IMR-90 (cell line): Measurements from ENCODE around the gene ISG20L2. TPM values are rescaled to one million over a fixed set of nuclear protein-coding genes. Genes with fewer than 3 reads are reported as not detected.

ENCODE experiments used
- ATAC-seq: fragments of 200-7000 bp; cut with Tn5 transposase; 2 replicates; pipeline ENCODE4 v1.9.1; 2020; ENCODE audit warnings: low read depth, mild to moderate bottlenecking, moderate library complexity
- Bru-seq: library from RNA; stranded (reverse); fragments of 400-500 nt; gene quantifications from one replicate; lab custom pipeline; 2021; lab: Mats Ljungman, UMichigan
- BruChase-seq, 2 experiments: library from RNA; stranded (reverse); fragments of 400-500 nt; gene quantifications; one replicate each; lab custom pipeline; 2021; lab: Mats Ljungman, UMichigan
- BruUV-seq: library from RNA; stranded (reverse); fragments of 400-500 nt; replicated peaks from 2 replicates; lab custom pipeline; 2021; lab: Mats Ljungman, UMichigan
- CTCF ChIA-PET: fragments of 300-600 bp; formaldehyde crosslinking; extraction: SDS; loops from one replicate; lab custom pipeline; 2021; ENCODE audit warnings: antibody characterized with exemption; lab: Yijun Ruan, JAX
- POLR2A ChIA-PET: fragments of 300-600 bp; sonication (Branson Sonifier 250); formaldehyde crosslinking; loops from one replicate; lab custom pipeline; 2022; ENCODE audit warnings: antibody characterized with exemption; ENCODE audit not compliant: unreplicated experiment; lab: Charles Lee
- DNase-seq: peaks from one replicate; pipeline ENCODE4 v3.0.0; 2013
- H2AFZ ChIP-seq: replicated peaks from 2 replicates; pipeline ENCODE3; 2013; ENCODE audit warnings: low read length, mild to moderate bottlenecking; ENCODE audit not compliant: poor library complexity
- H2AK5ac ChIP-seq: 2 replicates; pipeline ENCODE4 v1.6.1; 2013; ENCODE audit warnings: low read depth, low read length, inconsistent platforms
- H2AK9ac ChIP-seq: replicated peaks from 2 replicates; pipeline ENCODE3; 2013; ENCODE audit warnings: mild to moderate bottlenecking, low read depth, low read length, moderate library complexity; ENCODE audit not compliant: poor library complexity
- H2BK120ac ChIP-seq: 2 replicates; pipeline ENCODE4 v1.6.1; 2013; ENCODE audit warnings: low read depth, low read length, inconsistent platforms
- H2BK15ac ChIP-seq: 3 replicates; pipeline ENCODE4 v1.6.1; 2013; ENCODE audit warnings: low read depth, low read length, inconsistent platforms
- H2BK20ac ChIP-seq: 2 replicates; pipeline ENCODE4 v1.6.1; 2013; ENCODE audit warnings: low read depth, mild to moderate bottlenecking, inconsistent platforms, low read length, moderate library complexity
- H2BK5ac ChIP-seq: 2 replicates; pipeline ENCODE4 v1.6.1; 2013; ENCODE audit warnings: mild to moderate bottlenecking, low read depth, low read length, inconsistent platforms; ENCODE audit not compliant: poor library complexity, severe bottlenecking
- H3K14ac ChIP-seq: replicated peaks from 2 replicates; pipeline ENCODE4 v1.6.1; 2013; ENCODE audit warnings: low read depth, low read length, inconsistent platforms
- H3K18ac ChIP-seq: 2 replicates; pipeline ENCODE4 v1.6.1; 2013; ENCODE audit warnings: low read depth, low read length, control low read depth
- H3K23ac ChIP-seq: 2 replicates; pipeline ENCODE4 v1.6.1; 2013; ENCODE audit warnings: low read depth, low read length, inconsistent platforms
- H3K27ac ChIP-seq: 2 replicates; pipeline ENCODE4 v1.5.1; 2013; ENCODE audit warnings: mild to moderate bottlenecking, control low read depth, low read length; ENCODE audit not compliant: insufficient read depth
- H3K27me3 ChIP-seq: 2 replicates; pipeline ENCODE4 v1.6.1; 2013; ENCODE audit warnings: low read length; ENCODE audit not compliant: control insufficient read depth, insufficient read depth
- H3K36me3 ChIP-seq: 2 replicates; pipeline ENCODE4 v1.6.1; 2013; ENCODE audit warnings: low read length, mixed read lengths; ENCODE audit not compliant: control insufficient read depth, insufficient read depth
- H3K4ac ChIP-seq: 2 replicates; pipeline ENCODE4 v1.6.1; 2013; ENCODE audit warnings: low read depth, low read length, inconsistent platforms
- H3K4me1 ChIP-seq: 2 replicates; pipeline ENCODE4 v1.6.1; 2013; ENCODE audit warnings: low read length, mixed read lengths; ENCODE audit not compliant: control insufficient read depth, insufficient read depth
- H3K4me2 ChIP-seq: 2 replicates; pipeline ENCODE4 v1.6.1; 2013; ENCODE audit warnings: low read depth, mild to moderate bottlenecking, control low read depth, low read length, moderate library complexity
- H3K4me3 ChIP-seq: 2 replicates; pipeline ENCODE4 v1.5.1; 2013; ENCODE audit warnings: low read depth, mild to moderate bottlenecking, control low read depth, low read length, moderate library complexity; ENCODE audit not compliant: insufficient read depth
- H3K56ac ChIP-seq: 2 replicates; pipeline ENCODE4 v1.6.1; 2013; ENCODE audit warnings: low read length, inconsistent platforms; ENCODE audit not compliant: insufficient read depth; ENCODE audit errors: extremely low read depth
- H3K79me1 ChIP-seq, 2 experiments: 2 replicates each; pipeline ENCODE4 v1.6.1; 2013; ENCODE audit warnings: low read length in 2 of 2, inconsistent platforms in 1 of 2, low read depth in 1 of 2
- H3K9ac ChIP-seq: 2 replicates; pipeline ENCODE4 v1.6.1; 2013; ENCODE audit warnings: low read depth, low read length, control low read depth
- H3K9me1 ChIP-seq: 2 replicates; pipeline ENCODE4 v1.6.1; 2013; ENCODE audit warnings: low read length, inconsistent platforms; ENCODE audit not compliant: insufficient read depth
- H3K9me3 ChIP-seq: 2 replicates; pipeline ENCODE4 v1.6.1; 2013; ENCODE audit warnings: low read length; ENCODE audit not compliant: control insufficient read depth, insufficient read depth
- H4K20me1 ChIP-seq: 2 replicates; pipeline ENCODE4 v1.6.1; 2013; ENCODE audit warnings: low read length, inconsistent platforms; ENCODE audit not compliant: insufficient read depth
- H4K5ac ChIP-seq: 2 replicates; pipeline ENCODE4 v1.6.1; 2013; ENCODE audit warnings: mild to moderate bottlenecking, low read depth, low read length, control low read depth
- H4K8ac ChIP-seq, 2 experiments: 2 replicates each; pipeline ENCODE4 v1.6.1; 2013; ENCODE audit warnings: low read depth in 2 of 2, low read length in 2 of 2, control low read depth in 1 of 2, inconsistent platforms in 1 of 2
- H4K91ac ChIP-seq: 2 replicates; pipeline ENCODE4 v1.6.1; 2013; ENCODE audit warnings: low read depth, low read length, inconsistent platforms; ENCODE audit not compliant: insufficient read depth
- BHLHE40 ChIP-seq: fragments of 150-350 bp; IDR thresholded peaks from 2 replicates; pipeline ENCODE4 v1.6.1; 2016; ENCODE audit warnings: mild to moderate bottlenecking, low read depth, low read length
- CEBPB ChIP-seq: IDR thresholded peaks from 2 replicates; pipeline ENCODE4 v1.6.1; 2012; ENCODE audit warnings: low read depth, low read length, improper control_type of control experiment
- CHD1 ChIP-seq: IDR thresholded peaks from 2 replicates; pipeline ENCODE4 v1.6.1; 2012; ENCODE audit warnings: low read depth, low read length, improper control_type of control experiment
- CTCF ChIP-seq: conservative IDR thresholded peaks from 2 replicates; pipeline ENCODE4 v1.5.1; 2012; ENCODE audit warnings: mild to moderate bottlenecking, low read depth, low read length, improper control_type of control experiment
- ELK1 ChIP-seq: fragments of 150-350 bp; IDR thresholded peaks from 2 replicates; pipeline ENCODE4 v1.6.1; 2016; ENCODE audit warnings: low read depth, mild to moderate bottlenecking, low read length, moderate library complexity, borderline replicate concordance
- MAFK ChIP-seq: IDR thresholded peaks from 2 replicates; pipeline ENCODE4 v1.6.1; 2012; ENCODE audit warnings: low read depth, low read length, improper control_type of control experiment
- MAZ ChIP-seq: IDR thresholded peaks from 2 replicates; pipeline ENCODE4 v1.6.1; 2012; ENCODE audit warnings: low read depth, mild to moderate bottlenecking, low read length, improper control_type of control experiment, moderate library complexity, borderline replicate concordance
- MXI1 ChIP-seq: IDR thresholded peaks from 2 replicates; pipeline ENCODE4 v1.6.1; 2012; ENCODE audit warnings: low read depth, mild to moderate bottlenecking, low read length, moderate library complexity, borderline replicate concordance
- POLR2A ChIP-seq: IDR thresholded peaks from 2 replicates; pipeline ENCODE4 v1.6.1; 2012; ENCODE audit warnings: mild to moderate bottlenecking, low read depth, low read length
- RAD21 ChIP-seq: IDR thresholded peaks from 2 replicates; pipeline ENCODE4 v1.6.1; 2012; ENCODE audit warnings: low read length, improper control_type of control experiment
- RCOR1 ChIP-seq: IDR thresholded peaks from 2 replicates; pipeline ENCODE4 v1.6.1; 2012; ENCODE audit warnings: mild to moderate bottlenecking, low read length, improper control_type of control experiment; ENCODE audit not compliant: insufficient replicate concordance
- WGBS, 2 experiments: methylation state at CpG; one replicate each; pipeline versions ENCODE4 v1.1.5 to v1.1.7; 2013; ENCODE audit warnings: missing lambda C conversion rate in 2 of 2; ENCODE audit not compliant: insufficient read length in 1 of 2; ENCODE audit errors: extremely low coverage in 2 of 2; 5-methylcytosine and 5-hydroxymethylcytosine counted together
- dilution Hi-C: fragments of 300-500 bp; cut with HindIII; formaldehyde crosslinking; loops from one replicate; pipeline ENCODE4 v1.14.3; 2018; ENCODE audit warnings: low sequenced_read_pairs; ENCODE audit not compliant: unreplicated experiment
- in situ Hi-C: fragments of 300-500 bp; cut with MboI; formaldehyde crosslinking; loops from 3 replicates; pipeline ENCODE4 v1.14.3; 2019; ENCODE audit warnings: low sequenced_read_pairs, inconsistent platforms, mixed read lengths
- intact Hi-C: fragments of 100-400 bp; cut with micrococcal nuclease; formaldehyde crosslinking; loops from 2 replicates; pipeline ENCODE4 v1.10.0; 2022
- long read RNA-seq: library from polyadenylated mRNA; unstranded; transcript quantifications from one replicate; pipeline ENCODE4 v2.0.0, GENCODE V29; 2021; ENCODE audit not compliant: unreplicated experiment
- polyA plus RNA-seq, 3 experiments: library from polyadenylated mRNA; depleted of rRNA; stranded (reverse); fragments of >200 nt; gene quantifications; 2 replicates each; pipeline ENCODE4 v1.2.3, GENCODE V29; 2012; ENCODE audit warnings: low replicate concordance in 1 of 3
- total RNA-seq: library from RNA; depleted of rRNA; stranded (reverse); fragments of >200 nt; gene quantifications from 2 replicates; pipeline ENCODE4 v1.2.3, GENCODE V29; 2012; rRNA removed

ISG20L2 gene
- total RNA-seq (13.6 and 17.0 TPM in 2 replicates), polyA plus RNA-seq (2012; rRNA removed) (27.2 and 27.3 TPM in 2 replicates), Bru-seq, nascent RNA (percentile 85 among the genes with signal in this experiment), BruChase-seq, experiment 1, labeled RNA remaining after a 6-hour chase (percentile 90 among the genes with signal in this experiment), BruChase-seq, experiment 2, labeled RNA remaining after a 2-hour chase (percentile 93 among the genes with signal in this experiment)
- 11.1 and 15.5 TPM in 2 replicates for polyA plus RNA-seq (2012; cell fraction: cytosol; rRNA removed)
- 9.0 and 15.3 TPM in 2 replicates for polyA plus RNA-seq (2012; cell fraction: nucleus; rRNA removed; ENCODE audit: low replicate concordance)
- long read RNA-seq, transcript ISG20L2-202 (4 exons, 2,310 nt), result minor isoform, 9 of 34 reads
- long read RNA-seq, transcript ISG20L2-201 (3 exons, 3,303 nt), result major isoform, 19 of 34 reads
- long read RNA-seq, partial matches to known transcripts, result 0 of 34 reads
- long read RNA-seq, other reads (novel, unspliced or antisense), result 5 of 34 reads

- POLR2A ChIA-PET, result interaction anchor here (0.6 to 1.4 kb wide), 4 partner anchors 12 to 166 kb away, joined by 3 to 5 read pairs (median 3); partner anchors contain the start of gene MRPL24
- in situ Hi-C loops, result no loop called here
- TF ChIP-seq MXI1 (peak; percentile 63; the same call in 1 of the 2 replicates), MAFK (no peak), ELK1 (no peak), POLR2A (peak; percentile 89), BHLHE40 (peak; percentile 100), CEBPB (peak; percentile 42), RCOR1 (no peak), CHD1 (no peak), MAZ (peak; percentile 79; the same call in 1 of the 2 replicates), RAD21 (no peak), CTCF (no peak)
Measured at GRCh38 chr1:156728599-156729462, at the start of gene ISG20L2. Gene ISG20L2, minus strand, starts transcription at chr1:156728766. Its CDS starts 1,114 bp downstream, at chr1:156727652.

More at GRCh38 chr1:156728599-156729462, at the start of gene ISG20L2:
- DNase-seq (peak; percentile 99), ATAC-seq (peak; percentile 92)
- WGBS, 2 experiments, result 0% methylated on average over 6 of the region's 57 CpGs; no CpG with 5 or more reads in 1 of the 2 experiments
- peak within 1 kb of the TSS; percentile 99 for H3K4ac ChIP-seq
- H4K20me1 ChIP-seq, result peaks cover 31% of the 10 kb centered on the region
- H3K4me2 ChIP-seq, result peak within 1 kb of the TSS; percentile 98
- peak within 1 kb of the TSS; percentile 90 for H4K5ac ChIP-seq
- H3K56ac ChIP-seq, result peak within 1 kb of the TSS; percentile 92
- H3K27ac ChIP-seq, result peak within 1 kb of the TSS; percentile 94
- peak within 1 kb of the TSS; percentile 64 for H3K18ac ChIP-seq
- H2AK9ac ChIP-seq, result peak within 1 kb of the TSS; percentile 98
- no peaks in the 10 kb centered on the region for H3K27me3 ChIP-seq
- peak within 1 kb of the TSS; percentile 99 for H3K14ac ChIP-seq
- peak within 1 kb of the TSS; percentile 97 for H2AFZ ChIP-seq
- H3K23ac ChIP-seq, result peak within 1 kb of the TSS; percentile 99
- peaks cover 8% of the 10 kb centered on the region; the same call in 1 of the 2 replicates for H3K9me1 ChIP-seq
- peaks cover 19% of the 10 kb centered on the region for H3K36me3 ChIP-seq
- peak within 1 kb of the TSS; percentile 60 for H2BK120ac ChIP-seq
- peak within 1 kb of the TSS; percentile 17; the same call in 1 of the 3 replicates for H2BK15ac ChIP-seq
- dilution Hi-C loops (no loop called here), intact Hi-C loops (loop anchor here (10.0 kb wide), 2 partner anchors 196 to 224 kb away; partner anchors contain the start of genes LRRC71 and MEF2D)
- CTCF ChIA-PET, result interaction anchor here (3.7 to 6.3 kb wide), 2 partner anchors 39 to 132 kb away, joined by 28 to 104 read pairs; partner anchors contain the start of gene NTRK1
- TSS peak; percentile 82 for BruUV-seq
- H3K79me1 ChIP-seq, result peaks cover 28 to 57% of the 10 kb centered on the region in 2 experiments
- H3K4me3 ChIP-seq, result peak within 1 kb of the TSS; percentile 60
- peak within 1 kb of the TSS; percentile 98 for H2AK5ac ChIP-seq
- peak within 1 kb of the TSS; percentile 71 for H2BK5ac ChIP-seq
- H4K91ac ChIP-seq, result peak within 1 kb of the TSS; percentile 95
- peak within 1 kb of the TSS; percentile 98 to 99 for H4K8ac ChIP-seq
- H3K9me3 ChIP-seq, result no peaks in the 10 kb centered on the region
- H3K9ac ChIP-seq, result peak within 1 kb of the TSS; percentile 98
- H3K4me1 ChIP-seq, result peaks cover 8% of the 10 kb centered on the region
- no peak within 1 kb of the TSS; the same call in 1 of the 2 replicates for H2BK20ac ChIP-seq
